ENCODE data around the gene HMOX1.
"Not testable (repeated sequence)": the region's sequence is repeated elsewhere in the genome, so short reads cannot be mapped to it uniquely, and the experiment has no call there.

The HMOX1 gene

DNA sequence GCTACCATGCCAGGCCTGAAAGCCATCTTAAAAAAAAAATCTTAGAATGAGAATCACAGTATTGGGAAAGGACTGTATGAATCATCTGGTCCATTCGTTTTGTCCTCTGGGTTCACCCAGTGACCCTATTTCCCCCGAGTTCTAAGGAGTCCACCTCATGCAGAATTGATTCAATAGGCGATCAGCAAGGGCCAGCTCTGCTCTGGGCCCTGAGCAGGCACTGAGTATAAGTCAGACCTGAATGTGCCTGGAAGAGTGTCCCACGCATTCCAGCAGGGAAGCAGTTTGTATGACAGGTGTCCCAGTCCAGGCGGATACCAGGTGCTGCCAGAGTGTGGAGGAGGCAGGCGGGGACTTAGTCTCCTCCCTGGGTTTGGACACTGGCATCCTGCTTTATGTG lies 883 bp upstream of the HMOX1 start:
- no peak for DNase-seq (ENCODE audit: low read depth)

DNA sequence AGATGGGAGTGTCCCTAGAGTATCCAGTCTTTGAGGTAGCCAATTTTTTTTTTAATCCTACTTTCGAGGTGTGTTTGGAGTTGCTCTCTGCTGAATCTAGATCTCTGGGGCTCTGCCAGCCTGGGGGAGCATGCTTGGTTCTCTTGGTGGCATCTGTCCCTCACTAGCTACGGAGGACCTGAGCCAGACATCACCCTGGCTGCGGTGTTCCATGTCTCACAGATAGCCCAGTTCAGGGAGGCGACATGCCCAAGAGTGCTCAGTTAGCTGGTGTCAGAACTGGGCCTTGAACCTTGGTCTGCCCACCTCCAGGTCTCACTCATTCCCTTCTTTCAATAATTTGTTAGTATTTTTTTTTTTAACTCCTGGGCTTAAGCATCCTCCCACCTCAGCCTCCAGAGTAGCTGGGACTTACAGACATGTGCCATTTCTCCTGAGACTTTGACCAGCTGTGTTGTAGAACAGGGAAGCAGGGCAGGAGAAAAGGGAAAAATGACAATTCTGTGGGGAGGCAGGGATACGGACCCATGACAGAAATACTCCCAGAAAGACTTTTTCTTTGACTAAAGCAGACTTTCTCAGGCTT lies 621 bp downstream of the HMOX1 start:
- no peak for DNase-seq (ENCODE audit: low read depth)

DNA sequence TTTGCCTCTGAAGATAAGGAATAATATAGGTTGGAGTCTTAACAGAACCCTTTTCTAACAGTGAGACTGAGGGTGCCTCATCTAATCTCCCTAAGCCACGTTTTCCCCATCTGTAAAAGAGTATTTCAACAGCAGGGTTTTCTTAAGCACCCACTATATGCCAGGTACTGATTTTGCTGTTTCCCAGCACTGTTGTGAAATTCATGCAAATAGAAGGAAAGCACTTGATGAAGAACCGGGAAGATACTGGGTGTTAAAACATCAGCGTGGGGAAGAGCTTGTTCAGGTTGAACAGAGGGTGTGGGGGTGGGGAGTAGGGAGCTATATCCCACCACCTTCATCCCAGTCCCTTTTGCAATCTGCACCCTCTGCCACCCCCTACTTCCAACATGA lies 2.8 kb downstream of the HMOX1 start:
- DNase-seq (ENCODE audit: low read depth) = no peak

DNA sequence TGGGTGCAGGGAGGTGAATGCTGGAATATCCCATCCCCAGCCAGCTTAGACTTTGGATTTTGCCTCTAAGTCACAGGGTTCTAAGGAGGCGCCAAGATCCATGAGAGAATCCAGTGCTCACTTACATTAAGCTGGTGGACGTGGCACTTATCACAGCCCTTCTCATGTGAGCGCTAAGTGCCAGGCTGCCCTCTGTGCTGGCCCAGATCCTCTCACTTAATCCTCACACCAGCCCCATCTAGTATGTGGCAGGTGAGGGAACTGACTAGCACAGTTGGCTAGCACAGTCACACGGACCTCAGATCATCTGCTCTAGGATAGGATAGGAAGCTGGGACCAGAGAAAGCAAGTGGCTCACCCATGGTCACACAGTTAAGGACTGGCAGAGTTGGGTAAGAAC lies 3.6 kb downstream of the HMOX1 start:
- no peak for DNase-seq (ENCODE audit: low read depth)

DNA sequence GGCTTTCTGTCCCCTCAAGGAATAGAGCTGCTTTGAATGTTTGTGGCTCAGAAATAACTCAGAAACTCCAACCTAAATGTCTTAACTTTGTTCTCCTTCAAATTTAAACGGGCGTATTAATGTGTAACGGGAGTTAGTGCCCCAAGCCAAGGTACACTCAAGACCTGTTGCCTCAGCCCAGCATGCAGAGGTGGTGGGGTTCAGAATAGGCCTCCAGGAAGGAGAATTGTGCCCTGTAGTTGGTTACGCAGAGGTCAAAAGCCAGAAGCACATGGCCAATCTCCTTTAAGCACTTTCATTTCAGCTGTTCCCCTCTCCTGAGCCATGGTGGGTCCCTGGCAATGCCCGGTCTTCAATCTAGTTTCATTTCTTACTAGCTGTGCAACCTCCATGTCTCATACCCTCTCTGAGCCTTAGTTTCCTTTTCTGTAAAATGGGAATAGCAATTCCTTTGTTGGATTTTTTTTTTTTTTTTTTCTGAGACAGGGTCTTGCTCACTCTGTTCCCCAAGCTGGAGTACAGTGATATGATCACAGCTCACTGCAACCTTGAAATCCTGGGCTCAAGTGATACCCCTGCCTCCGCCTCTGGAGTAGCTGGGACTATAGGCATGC lies 4.2 kb downstream of the HMOX1 start:
- no peak for DNase-seq (ENCODE audit: low read depth)

DNA sequence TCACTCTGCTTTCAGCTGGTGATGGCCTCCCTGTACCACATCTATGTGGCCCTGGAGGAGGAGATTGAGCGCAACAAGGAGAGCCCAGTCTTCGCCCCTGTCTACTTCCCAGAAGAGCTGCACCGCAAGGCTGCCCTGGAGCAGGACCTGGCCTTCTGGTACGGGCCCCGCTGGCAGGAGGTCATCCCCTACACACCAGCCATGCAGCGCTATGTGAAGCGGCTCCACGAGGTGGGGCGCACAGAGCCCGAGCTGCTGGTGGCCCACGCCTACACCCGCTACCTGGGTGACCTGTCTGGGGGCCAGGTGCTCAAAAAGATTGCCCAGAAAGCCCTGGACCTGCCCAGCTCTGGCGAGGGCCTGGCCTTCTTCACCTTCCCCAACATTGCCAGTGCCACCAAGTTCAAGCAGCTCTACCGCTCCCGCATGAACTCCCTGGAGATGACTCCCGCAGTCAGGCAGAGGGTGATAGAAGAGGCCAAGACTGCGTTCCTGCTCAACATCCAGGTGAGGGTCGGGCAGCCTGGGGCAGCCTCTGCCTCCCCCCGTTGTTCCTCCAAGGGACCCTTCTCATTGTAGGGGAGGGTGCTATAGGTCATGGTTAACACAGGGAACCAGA lies 5.9 kb downstream of the HMOX1 start:
- no peak for DNase-seq (ENCODE audit: low read depth)

DNA sequence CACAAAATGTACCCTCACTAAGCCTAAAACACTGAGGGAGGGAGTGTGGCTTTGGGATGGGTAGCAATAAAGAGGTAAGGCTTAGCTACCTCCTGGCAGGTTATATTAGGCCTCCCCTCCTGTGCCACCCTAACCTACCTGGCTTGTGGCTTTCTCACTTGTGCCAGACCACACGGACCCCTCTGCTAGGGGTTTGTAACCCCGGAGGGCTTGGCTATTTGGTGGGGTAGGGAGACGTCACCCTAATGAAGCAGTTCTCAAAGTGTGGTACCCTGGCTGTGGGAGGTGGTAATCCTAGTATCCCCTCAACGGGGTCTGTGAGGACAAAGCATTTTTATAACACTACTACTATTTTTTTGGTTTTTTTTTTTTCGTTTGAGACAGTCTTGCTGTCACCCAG lies 10.0 kb downstream of the HMOX1 start:
- no peak for DNase-seq (ENCODE audit: low read depth)

DNA sequence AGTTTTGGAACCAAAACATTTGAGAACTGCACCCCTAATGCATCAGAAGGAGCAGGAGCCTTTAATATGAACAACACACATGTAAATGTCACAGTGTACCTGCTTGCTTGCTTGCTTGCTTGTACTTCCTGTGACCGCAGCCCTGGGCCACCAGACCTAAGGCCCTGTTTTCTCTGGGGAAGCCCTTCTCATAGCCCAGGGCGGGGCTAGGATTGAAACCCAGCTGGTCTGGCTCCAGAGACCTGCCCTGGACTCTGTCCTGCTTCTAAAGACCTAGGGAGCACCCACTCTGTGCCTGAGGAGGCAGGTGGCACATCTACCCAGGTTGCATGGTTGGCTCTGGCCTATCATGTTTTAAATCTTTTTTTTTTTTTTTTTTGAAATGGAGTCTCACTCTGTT lies 11.5 kb downstream of the HMOX1 start:
- DNase-seq (ENCODE audit: low read depth) = no peak

DNA sequence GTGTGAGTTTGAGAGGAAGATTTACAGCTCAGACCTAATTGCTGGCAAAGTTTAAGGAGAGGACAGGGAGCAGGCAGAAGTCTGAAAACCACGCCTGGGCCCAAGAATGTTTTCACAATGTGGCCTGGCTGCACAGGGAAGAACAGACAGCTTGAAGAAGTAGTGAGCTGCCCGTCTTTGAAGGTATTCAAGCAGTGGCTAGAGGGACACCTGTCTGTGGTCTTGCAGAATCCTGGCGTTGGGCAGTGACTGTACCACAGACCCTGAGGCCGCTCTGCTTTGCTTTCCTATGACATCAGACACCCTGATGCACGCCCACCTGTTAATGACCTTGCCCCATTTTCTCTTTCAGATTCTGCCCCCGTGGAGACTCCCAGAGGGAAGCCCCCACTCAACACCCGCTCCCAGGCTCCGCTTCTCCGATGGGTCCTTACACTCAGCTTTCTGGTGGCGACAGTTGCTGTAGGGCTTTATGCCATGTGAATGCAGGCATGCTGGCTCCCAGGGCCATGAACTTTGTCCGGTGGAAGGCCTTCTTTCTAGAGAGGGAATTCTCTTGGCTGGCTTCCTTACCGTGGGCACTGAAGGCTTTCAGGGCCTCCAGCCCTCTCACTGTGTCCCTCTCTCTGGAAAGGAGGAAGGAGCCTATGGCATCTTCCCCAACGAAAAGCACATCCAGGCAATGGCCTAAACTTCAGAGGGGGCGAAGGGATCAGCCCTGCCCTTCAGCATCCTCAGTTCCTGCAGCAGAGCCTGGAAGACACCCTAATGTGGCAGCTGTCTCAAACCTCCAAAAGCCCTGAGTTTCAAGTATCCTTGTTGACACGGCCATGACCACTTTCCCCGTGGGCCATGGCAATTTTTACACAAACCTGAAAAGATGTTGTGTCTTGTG lies 12.5 kb downstream of the HMOX1 start:
- no peak for DNase-seq (ENCODE audit: low read depth)

DNA sequence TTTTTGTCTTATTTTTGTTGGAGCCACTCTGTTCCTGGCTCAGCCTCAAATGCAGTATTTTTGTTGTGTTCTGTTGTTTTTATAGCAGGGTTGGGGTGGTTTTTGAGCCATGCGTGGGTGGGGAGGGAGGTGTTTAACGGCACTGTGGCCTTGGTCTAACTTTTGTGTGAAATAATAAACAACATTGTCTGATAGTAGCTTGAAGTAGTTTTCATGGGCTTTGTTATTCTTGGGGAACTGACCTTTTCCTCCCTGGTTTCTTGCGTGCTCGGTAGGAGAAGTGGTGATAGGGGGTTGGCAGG lies 13.1 kb downstream of the HMOX1 start:
- DNase-seq (ENCODE audit: low read depth) = no peak

DNA sequence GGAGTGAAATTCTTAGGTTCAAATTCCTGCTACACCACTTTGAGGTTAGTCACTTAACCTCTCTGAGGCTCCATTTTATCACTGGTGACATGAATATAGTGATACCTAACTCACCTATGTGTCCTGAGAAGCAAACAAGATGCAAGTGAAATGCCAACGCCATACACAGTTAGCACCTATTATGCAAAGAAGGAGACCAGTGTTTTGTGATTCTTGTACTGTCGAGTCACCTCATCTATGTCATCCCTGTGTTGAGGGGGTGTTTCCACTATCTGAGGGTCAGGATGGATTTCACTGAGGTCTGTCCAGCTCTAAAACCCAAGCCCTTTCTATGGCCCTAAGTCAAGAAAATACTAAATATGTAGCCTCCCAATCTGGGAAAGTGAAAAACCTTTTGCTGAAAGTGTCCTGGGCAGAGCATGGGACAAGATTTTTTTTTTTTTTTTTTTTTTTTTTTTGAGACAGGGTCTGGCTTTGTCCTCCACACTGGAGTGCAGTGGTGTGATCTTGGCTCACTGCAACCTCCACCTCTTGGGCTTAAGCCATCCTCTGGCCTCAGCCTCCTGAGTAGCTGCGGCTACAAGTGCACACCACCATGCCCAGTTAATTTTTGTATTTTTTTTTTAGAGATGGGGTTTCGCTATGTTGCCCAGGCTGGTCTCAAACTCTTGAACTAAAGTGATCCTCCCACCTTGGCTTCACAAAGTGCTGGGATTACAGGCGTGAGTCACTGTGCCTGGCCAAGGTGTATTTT lies 14.1 kb downstream of the HMOX1 start:
- DNase-seq (ENCODE audit: low read depth) = no peak

DNA sequence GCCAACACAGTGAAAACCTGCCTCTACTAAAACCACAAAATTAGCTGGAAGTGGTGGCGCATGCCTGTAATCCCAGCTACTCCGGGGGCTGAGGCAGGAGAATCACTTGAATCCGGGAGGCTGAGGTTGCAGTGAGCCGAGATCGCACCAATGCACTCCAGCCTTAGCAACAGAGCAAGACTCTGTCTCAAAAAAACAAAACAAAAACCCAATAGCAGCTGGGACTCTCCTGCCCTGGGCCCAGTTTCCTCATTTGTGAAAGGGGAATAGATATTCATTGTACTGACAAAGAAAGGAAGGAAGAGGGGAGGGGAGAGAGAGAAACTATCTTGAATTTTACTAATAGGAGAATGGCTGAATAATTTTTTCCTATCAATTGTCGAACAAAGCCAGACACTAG lies 15.7 kb downstream of the HMOX1 start:
- DNase-seq (ENCODE audit: low read depth) = not testable (repeated sequence)

DNA sequence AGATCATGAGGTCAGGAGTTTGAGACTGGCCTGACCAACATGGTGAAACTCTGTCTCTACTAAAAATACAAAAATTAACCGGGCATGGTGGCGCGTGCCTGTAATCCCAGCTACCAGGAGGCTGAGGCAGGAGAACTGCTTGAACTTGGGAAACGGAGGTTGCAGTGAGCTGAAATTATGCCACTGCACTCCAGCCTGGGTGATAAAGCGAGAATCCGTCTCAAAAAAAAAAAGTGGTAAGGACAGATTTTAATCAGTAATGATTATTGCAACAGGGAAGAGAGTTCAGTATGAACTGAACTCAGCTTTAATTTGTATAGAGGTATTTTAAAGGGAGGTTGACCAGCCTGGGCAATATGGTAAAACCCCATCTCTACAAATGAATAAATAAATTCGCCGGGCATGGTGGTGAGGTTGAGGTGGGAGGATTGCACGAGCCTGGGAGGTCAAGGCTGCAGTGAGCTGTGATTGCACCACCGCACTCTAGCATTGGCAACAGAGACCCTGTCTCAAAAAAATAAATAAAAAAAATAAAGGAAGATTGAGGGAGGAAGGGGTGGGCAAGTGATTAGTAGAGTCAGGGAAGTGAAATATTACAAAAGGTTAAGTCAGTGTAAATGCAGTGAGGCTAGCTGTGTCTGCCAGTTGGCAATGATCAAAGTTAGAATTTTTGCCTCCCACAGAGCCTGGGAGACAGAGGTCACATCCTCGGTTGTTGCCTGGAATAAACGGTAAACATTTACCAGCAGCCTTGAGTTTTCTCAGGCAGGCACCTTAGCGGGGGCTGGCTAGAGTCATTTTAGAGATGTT lies 16.4 kb downstream of the HMOX1 start:
- DNase-seq (ENCODE audit: low read depth) = no peak

DNA sequence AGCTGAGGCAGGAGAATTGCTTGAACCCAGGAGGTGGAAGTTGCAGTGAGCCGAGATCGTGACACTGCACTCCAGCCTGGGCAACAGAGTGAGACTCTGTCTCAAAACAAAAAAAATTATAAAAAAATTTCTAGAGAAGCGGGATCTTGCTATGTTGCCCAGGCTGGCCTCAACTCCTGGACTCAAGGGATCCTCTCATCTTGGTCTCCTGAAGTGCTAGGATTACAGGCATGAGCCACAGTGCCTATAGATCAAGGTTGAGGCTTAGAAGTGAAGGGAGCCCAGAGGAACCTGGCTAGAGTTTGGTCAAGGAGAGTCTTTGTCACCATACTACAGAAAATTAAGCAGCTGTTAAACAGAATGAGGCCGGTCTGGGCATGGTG lies 17.7 kb downstream of the HMOX1 start:
- no peak for DNase-seq (ENCODE audit: low read depth)

DNA sequence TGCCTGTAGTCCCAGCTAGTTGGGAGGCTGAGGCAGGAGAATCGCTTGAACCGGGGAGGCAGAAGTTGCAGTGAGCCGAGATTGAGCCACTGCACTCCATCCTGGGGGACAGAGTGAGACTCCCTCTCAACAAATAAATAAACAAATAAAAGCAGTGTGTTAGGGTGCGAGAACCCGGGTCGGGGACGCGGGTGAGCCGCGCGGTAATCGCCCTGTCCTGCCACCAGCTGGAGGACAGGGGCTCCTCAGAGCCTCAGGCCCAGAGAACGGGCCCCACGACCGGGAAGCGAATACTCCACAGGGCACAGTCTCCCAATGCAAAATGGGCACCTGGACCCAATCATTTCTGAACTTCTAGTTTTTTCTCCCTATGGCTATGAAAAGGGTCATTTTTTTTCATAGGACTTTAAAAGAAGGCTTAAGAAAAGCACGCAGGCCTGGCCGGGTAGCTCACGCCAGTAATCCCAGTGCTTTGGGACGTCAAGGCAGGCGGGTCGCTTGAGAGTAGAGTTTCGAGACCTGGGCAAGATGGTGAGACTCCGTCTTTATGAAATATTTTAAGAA lies 18.3 kb downstream of the HMOX1 start:
- DNase-seq (ENCODE audit: low read depth) = no peak

DNA sequence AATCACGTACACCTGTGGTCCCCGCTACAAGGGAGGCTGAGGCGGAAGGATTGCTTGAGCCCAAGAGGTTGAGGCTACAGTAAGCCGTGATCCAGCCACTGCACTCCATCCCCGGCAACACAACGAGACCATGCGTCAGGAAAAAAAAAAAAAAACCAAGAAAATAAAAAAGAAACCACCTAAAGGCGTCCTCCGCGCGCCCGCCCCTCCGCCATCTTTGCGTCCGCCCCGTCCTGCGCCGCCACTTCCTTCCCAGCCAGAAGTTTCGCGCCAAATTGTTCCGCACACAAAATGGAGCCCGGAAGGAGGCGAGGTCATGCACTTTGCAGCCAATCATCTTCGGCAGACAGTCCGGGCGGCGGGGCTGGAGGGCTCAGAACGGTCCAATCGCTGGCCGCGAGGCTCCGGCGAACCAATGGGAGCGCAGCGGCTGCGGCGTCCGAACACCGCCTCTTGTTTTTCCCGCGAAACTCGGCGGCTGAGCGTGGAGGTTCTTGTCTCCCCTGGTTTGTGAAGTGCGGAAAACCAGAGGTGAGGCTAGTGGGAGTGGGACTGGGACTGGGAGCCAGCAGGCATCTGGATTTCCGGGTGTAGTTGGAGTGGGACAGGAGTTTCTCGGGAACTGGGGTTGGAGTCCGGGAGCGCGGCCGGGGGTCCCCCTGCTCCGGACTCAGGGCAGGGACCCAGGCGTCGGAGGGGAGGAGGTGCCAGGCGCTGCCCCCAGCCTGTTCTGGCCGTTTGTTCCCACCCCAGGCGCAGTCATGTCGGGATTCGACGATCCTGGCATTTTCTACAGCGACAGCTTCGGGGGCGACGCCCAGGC lies 19.0 kb downstream of the HMOX1 start, which contains the start of gene MCM5:
Gene MCM5 (plus strand): TSS at position 463 of the 823 bp plus-strand sequence. CDS start 299 bp downstream, at position 762.
- DNase-seq (ENCODE audit: low read depth) = peak; percentile 92

DNA sequence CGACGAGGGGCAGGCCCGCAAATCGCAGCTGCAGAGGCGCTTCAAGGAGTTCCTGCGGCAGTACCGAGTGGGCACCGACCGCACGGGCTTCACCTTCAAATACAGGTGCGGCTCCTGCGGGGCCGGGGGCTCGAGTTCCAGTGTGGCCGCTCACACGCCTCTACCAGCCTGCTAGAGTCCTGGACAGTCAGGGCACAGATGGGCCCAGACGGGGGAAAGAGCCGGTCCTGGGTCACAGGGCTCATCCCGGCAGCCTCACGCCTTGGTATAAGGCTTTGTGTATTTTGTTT lies 19.6 kb downstream of the HMOX1 start:
- no peak for DNase-seq (ENCODE audit: low read depth)

DNA sequence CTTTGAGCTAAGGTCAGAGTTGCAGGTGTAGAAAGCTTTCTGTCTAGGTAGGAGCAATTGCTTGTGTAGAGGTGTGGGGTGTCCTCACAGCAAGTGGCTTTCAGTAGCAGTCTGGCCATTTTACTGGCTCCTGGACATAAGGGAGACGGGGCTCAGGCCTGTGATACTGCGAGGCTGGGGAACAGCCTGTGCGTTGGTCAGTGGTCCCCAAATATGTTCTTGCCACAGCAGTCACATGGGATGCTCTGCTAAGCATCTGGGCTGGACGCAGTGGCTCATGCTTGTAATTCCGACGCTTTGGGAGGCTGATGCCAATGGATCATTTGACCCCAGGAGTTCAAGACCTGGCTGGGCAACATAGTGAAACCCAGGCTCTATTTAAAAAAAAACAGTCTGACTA lies 21.0 kb downstream of the HMOX1 start:
- DNase-seq (ENCODE audit: low read depth) = no peak

DNA sequence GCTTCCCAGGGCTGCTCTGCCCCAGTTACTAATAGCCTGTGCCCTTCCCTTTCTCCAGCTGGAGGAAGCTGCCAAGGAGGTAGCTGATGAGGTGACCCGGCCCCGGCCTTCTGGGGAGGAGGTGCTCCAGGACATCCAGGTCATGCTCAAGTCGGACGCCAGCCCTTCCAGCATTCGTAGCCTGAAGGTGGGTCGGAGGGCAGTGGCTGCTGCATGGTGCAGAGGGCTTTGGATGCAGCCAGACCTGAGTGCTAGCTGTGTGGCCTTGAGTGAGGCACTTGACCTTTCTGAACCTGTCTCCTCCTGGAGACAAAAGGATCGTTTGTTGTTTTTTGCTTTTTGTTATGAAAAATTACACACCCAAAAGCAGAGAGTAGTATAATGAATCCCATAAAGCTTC lies 22.5 kb downstream of the HMOX1 start:
- DNase-seq (ENCODE audit: low read depth) = no peak

DNA sequence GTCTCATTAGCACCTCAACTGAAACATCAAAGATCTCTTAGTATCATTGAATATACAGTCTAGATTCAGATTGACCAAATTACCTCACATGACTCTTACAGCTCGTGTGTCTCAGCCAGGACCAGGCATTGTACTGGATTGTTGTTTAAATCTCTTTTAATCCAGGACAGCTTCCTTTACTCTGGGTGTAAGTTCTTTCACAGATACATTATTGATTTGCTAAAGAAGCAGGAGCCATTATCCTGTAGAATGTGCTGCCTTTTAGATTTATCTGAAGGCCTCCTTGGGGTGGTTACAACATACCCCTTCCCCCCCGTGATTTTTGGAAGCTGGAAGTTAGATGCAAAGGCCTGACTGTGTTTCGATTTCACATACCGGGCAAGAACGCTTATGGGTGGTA lies 23.3 kb downstream of the HMOX1 start:
- no peak for DNase-seq (ENCODE audit: low read depth)

Data from HS-5 (cell line).